Activated CD8-positive, alpha-beta T cell treated with anti-CD3 and anti-CD28 coated beads, Interleukin-2, amount 10 ng/mL, durations not matched to agents 7 days and 5 days (primary cell): Measurements from ENCODE around the gene IGFBP4. TPM values are rescaled to one million over a fixed set of nuclear protein-coding genes. Genes with fewer than 3 reads are reported as not detected.

Source experiments
- ATAC-seq: fragments of 150-1000 bp; cut with Tn5 transposase; one replicate; pipeline ENCODE4 v1.10.0; 2021; ENCODE audit warnings: moderate library complexity
- CTCF ChIA-PET: fragments of 350-600 bp; sonication (Branson Sonifier 250); formaldehyde crosslinking; loops from one replicate; lab custom pipeline; 2021; ENCODE audit warnings: antibody characterized with exemption; lab: Charles Lee
- POLR2A ChIA-PET: fragments of 350-600 bp; sonication (Branson Sonifier 250); formaldehyde crosslinking; loops from one replicate; lab custom pipeline; 2021; ENCODE audit warnings: antibody characterized with exemption; lab: Charles Lee
- DNase-seq: peaks from one replicate; pipeline ENCODE4 v3.0.0-alpha.2; 2020
- H3K27ac Mint-ChIP-seq: one replicate; pipeline ENCODE4 v1.8.0; 2021; ENCODE audit warnings: mild to moderate bottlenecking, mixed read lengths
- H3K27me3 Mint-ChIP-seq: one replicate; pipeline ENCODE4 v1.8.0; 2021; ENCODE audit warnings: low read depth, mixed read lengths
- H3K36me3 Mint-ChIP-seq: one replicate; pipeline ENCODE4 v1.8.0; 2021; ENCODE audit warnings: low read depth, mixed read lengths
- H3K4me1 Mint-ChIP-seq: one replicate; pipeline ENCODE4 v1.8.0; 2021; ENCODE audit warnings: low read depth, mixed read lengths
- H3K4me3 Mint-ChIP-seq: one replicate; pipeline ENCODE4 v1.8.0; 2021; ENCODE audit warnings: mild to moderate bottlenecking, mixed read lengths
- H3K9me3 Mint-ChIP-seq: one replicate; pipeline ENCODE4 v1.8.0; 2022; ENCODE audit warnings: mixed read lengths; ENCODE audit not compliant: insufficient read depth
- total RNA-seq, 2 experiments: library from RNA; stranded (reverse); gene quantifications; one replicate each; pipeline ENCODE4 v1.2.3, GENCODE V29; 2021

The IGFBP4 gene
- total RNA-seq, 2 experiments from 2014 or later = 28.7 to 28.9 TPM

DNA sequence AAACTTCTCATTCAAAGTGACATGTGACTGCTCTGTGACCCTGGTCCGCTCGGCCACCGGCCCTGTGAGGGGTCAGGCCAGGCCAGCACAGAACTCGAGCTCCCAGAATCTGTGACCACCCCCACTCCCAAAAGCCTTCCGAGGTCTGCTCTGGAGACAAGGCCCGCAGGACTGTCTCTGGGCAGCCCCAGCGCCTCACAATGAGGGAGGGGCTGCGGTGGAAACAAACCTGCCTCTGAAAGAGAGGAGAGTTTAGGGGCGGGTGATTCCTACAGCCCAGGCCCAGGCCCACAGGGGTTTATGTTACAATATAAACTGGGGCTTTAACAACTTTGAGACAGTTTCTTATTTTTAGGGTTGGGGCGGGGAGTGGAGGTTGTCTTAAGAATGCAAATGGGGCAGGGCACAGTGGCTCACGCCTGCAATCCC lies 19.9 kb downstream of the IGFBP4 start:
- H3K27me3 Mint-ChIP-seq = peaks cover 9% of the 10 kb centered on the region
- DNase-seq = no peak
- ChIA-PET POLR2A (interaction anchor here (0.9 to 1.3 kb wide), 2 partner anchors 69 to 70 kb away, joined by 3 to 5 read pairs; no protein-coding TSS in a partner anchor), CTCF (interaction anchor here (0.6 kb wide), 1 partner anchor 24 kb away, joined by 3 read pairs; no protein-coding TSS in a partner anchor)
- no peak overlapping the region for H3K27ac Mint-ChIP-seq
- no peak for ATAC-seq
- no peaks in the 10 kb centered on the region for H3K36me3 Mint-ChIP-seq
- H3K4me3 Mint-ChIP-seq = no peak overlapping the region
- H3K9me3 Mint-ChIP-seq = no peaks in the 10 kb centered on the region
- H3K4me1 Mint-ChIP-seq = peaks cover 7% of the 10 kb centered on the region

DNA sequence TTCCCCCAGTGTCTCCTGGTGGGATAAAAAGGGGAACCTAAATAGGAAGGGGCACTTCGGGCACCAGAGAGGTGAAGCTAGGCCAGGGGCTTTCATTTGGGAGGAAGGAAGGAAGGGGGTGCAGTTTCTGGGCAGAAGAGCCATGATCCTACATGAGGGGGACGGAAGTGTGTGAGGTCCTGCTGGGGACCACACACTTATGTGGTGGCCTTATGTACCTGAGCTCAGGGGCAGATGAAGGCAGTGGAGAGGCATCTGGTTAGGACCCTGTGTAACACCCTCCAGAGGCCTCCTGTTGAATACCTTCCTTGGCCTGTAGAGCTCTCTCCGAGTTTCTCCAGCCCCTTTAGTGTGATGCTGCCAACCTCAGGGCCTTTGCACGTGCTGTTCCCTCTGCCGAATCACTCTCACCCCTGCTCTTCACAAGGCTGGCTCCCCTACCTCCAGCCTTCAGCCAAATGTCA lies 21.2 kb downstream of the IGFBP4 start:
- Mint-ChIP-seq H3K4me1 (peaks cover 7% of the 10 kb centered on the region), H3K4me3 (no peak overlapping the region), H3K9me3 (no peaks in the 10 kb centered on the region), H3K36me3 (no peaks in the 10 kb centered on the region), H3K27ac (no peak overlapping the region), H3K27me3 (peaks cover 9% of the 10 kb centered on the region)
- POLR2A ChIA-PET = no interaction called here
- no peak for DNase-seq
- no peak for ATAC-seq
- CTCF ChIA-PET = interaction anchor here (0.9 to 1.2 kb wide), 3 partner anchors 12 to 73 kb away, joined by 3 to 7 read pairs (median 3); no protein-coding TSS in a partner anchor

- no peak for ATAC-seq
- peaks cover 7% of the 10 kb centered on the region for H3K4me1 Mint-ChIP-seq
These were observed 23.2 kb downstream of the IGFBP4 start for GRCh38 chr17:40466298-40466971.

DNA sequence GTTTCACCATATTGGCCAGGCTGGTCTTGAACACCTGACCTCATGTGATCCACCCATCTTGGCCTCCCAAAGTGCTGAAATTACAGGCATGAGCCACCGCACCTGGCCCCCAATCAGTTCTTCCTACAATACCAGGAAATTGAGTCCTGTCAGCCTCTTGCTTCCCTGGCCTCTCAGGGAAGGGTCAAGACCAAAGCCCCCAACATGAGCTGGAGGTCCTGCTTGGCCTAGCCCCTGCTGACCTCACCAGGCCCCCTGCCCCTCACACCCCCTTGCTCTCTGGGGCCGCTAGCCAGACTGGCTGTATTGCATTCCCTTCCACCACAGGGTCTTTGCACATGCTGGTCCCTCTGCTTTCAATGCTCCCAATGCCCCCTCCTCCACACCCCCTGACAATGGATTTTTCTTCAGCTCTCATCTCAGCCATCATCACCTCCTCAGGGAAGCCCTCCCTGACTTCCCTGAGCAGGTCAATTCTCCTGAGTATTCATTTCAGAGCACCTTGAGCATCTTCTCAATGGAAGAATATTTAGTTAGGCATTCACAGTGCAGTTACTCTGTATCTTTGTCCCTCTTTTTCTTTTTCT lies 24.1 kb downstream of the IGFBP4 start:
- Mint-ChIP-seq H3K9me3 (no peaks in the 10 kb centered on the region), H3K27me3 (peaks cover 14% of the 10 kb centered on the region), H3K27ac (no peak overlapping the region), H3K4me3 (no peak overlapping the region), H3K36me3 (no peaks in the 10 kb centered on the region), H3K4me1 (peaks cover 7% of the 10 kb centered on the region)
- no peak for DNase-seq
- ATAC-seq = no peak
- CTCF ChIA-PET = interaction anchor here (0.9 to 1.8 kb wide), 3 partner anchors 9 to 93 kb away, joined by 3 to 10 read pairs (median 4); partner anchors contain the start of gene IGFBP4
- POLR2A ChIA-PET = no interaction called here

More at GRCh38 chr17:40466298-40466971, 23.2 kb downstream of the IGFBP4 start:
- CTCF ChIA-PET = interaction anchor here (0.8 to 1.7 kb wide), 2 partner anchors 10 to 16 kb away, joined by 4 to 10 read pairs; no protein-coding TSS in a partner anchor
- no peak overlapping the region for H3K4me3 Mint-ChIP-seq
- H3K9me3 Mint-ChIP-seq = no peaks in the 10 kb centered on the region
- peaks cover 14% of the 10 kb centered on the region for H3K27me3 Mint-ChIP-seq
- no peak for DNase-seq
- POLR2A ChIA-PET = no interaction called here
- H3K36me3 Mint-ChIP-seq = no peaks in the 10 kb centered on the region
- no peak overlapping the region for H3K27ac Mint-ChIP-seq

- Mint-ChIP-seq H3K27me3 (peaks cover 14% of the 10 kb centered on the region), H3K27ac (no peak overlapping the region), H3K36me3 (no peaks in the 10 kb centered on the region), H3K4me1 (peaks cover 7% of the 10 kb centered on the region), H3K4me3 (no peak overlapping the region), H3K9me3 (no peaks in the 10 kb centered on the region)
- POLR2A ChIA-PET = interaction anchor here (0.6 kb wide), 2 partner anchors 63 to 65 kb away, joined by 5 read pairs; no protein-coding TSS in a partner anchor
- CTCF ChIA-PET = interaction anchor here (1.8 kb wide), 1 partner anchor 92 kb away, joined by 4 read pairs; no protein-coding TSS in a partner anchor
- DNase-seq (no peak), ATAC-seq (no peak)
These were observed 25.3 kb downstream of the IGFBP4 start for GRCh38 chr17:40468560-40468959.

- no peak overlapping the region for H3K27ac Mint-ChIP-seq
- DNase-seq (no peak), ATAC-seq (no peak)
- H3K9me3 Mint-ChIP-seq = no peaks in the 10 kb centered on the region
- CTCF ChIA-PET = interaction anchor here (0.5 to 1.5 kb wide), 2 partner anchors 29 to 270 kb away, joined by 4 read pairs; no protein-coding TSS in a partner anchor
- H3K4me1 Mint-ChIP-seq = peaks cover 7% of the 10 kb centered on the region
- peaks cover 14% of the 10 kb centered on the region for H3K27me3 Mint-ChIP-seq
- H3K4me3 Mint-ChIP-seq = no peak overlapping the region
- POLR2A ChIA-PET = no interaction called here
- H3K36me3 Mint-ChIP-seq = no peaks in the 10 kb centered on the region
These were observed 26.8 kb downstream of the IGFBP4 start for GRCh38 chr17:40469805-40470675.

- H3K27ac Mint-ChIP-seq = no peak overlapping the region
- ATAC-seq = no peak
- no peaks in the 10 kb centered on the region for H3K36me3 Mint-ChIP-seq
- no peak overlapping the region for H3K4me3 Mint-ChIP-seq
- peaks cover 15% of the 10 kb centered on the region for H3K4me1 Mint-ChIP-seq
- H3K9me3 Mint-ChIP-seq = no peaks in the 10 kb centered on the region
- peaks cover 9% of the 10 kb centered on the region for H3K27me3 Mint-ChIP-seq
- CTCF ChIA-PET = interaction anchor here (1.5 kb wide), 2 partner anchors 30 to 61 kb away, joined by 3 to 4 read pairs; no protein-coding TSS in a partner anchor
- POLR2A ChIA-PET = interaction anchor here (0.6 to 1.6 kb wide), 4 partner anchors 9 to 276 kb away, joined by 3 to 4 read pairs (median 3); no protein-coding TSS in a partner anchor
- no peak for DNase-seq
These were observed 27.9 kb downstream of the IGFBP4 start for GRCh38 chr17:40470932-40471828.

DNA sequence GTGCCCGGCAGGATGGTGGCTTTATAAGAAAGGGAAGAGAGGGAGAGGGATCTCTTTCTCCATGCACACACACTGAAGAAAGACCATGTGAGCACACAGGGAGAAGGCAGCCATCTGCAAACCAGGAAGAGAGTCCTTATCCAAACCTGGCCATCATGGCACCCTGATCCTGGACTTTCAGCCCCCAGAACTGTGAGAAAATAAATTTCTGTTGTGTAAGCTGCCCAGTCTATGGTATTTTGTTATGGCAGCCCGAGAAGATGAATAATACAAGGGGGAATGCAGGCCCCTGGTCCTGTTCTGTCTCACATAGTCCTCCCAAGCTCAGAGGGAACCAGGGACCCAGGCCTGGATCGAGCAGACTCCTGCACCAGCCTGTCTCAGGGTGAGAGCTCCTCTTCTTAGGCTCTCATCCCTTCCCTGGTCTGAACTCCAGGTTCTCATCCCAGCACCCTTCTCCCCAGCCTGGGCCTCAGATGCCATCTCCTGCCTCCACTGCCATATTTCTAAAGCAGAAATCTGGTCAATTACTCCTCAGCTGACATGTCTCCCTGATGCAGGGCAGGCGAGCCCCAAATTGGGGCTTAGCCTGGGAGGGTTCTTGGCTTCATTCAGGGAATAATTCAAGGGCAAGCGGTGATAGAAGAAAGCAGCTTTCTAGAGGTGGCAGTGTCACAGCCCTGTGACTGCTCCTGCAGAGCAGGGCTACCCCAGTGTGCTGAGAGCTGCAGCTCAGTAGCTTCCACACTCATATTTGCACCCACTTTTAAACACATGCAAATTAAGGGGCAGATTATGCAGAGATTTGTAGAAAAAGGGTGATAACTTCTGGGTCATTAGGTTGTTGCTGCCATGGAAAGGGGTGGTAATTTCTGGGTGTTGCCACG lies 28.8 kb downstream of the IGFBP4 start:
- ATAC-seq (no peak), DNase-seq (no peak)
- Mint-ChIP-seq H3K9me3 (no peaks in the 10 kb centered on the region), H3K4me3 (no peak overlapping the region), H3K27me3 (peaks cover 5% of the 10 kb centered on the region), H3K36me3 (peaks cover 2% of the 10 kb centered on the region), H3K4me1 (peaks cover 17% of the 10 kb centered on the region), H3K27ac (no peak overlapping the region)
- POLR2A ChIA-PET = interaction anchor here (1.2 to 1.6 kb wide), 3 partner anchors 8 to 60 kb away, joined by 3 to 4 read pairs (median 3); no protein-coding TSS in a partner anchor
- CTCF ChIA-PET = interaction anchor here (1.0 to 1.5 kb wide), 2 partner anchors 60 to 61 kb away, joined by 3 read pairs; no protein-coding TSS in a partner anchor

DNA sequence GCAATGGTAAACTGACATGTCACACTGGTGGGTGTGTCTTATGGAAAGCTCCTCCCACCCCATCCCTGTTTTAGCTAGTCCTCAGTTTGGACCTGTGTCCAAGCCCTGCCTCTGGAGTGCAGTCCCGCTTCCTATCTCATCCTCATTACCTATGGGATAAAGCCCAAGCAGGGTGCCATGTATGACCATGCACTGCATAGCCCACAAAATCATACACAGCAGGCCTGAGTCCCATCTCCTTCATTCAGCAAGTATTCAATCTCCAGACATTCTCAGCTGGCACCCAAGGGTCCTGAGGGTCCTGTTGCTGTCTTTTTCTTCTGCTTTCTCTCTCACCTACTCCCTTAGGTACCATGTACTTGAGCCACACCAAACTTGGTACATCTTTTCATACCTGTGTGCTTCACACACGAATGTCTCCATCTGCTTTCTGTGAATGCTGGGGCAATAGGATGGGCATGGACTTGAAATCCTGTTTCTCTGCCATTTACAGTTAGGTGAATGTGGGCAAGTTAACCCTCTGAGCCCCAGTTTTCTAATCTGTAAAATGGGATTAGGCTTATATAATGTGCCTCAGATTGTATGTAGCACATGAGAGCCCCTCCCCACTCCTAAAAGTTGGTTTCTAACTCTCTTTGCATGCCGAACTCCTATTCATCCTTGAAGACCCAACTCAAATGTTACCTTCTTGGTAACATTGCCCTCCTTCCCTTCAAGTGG lies 29.6 kb downstream of the IGFBP4 start:
- H3K4me1 Mint-ChIP-seq = peaks cover 23% of the 10 kb centered on the region
- DNase-seq = no peak
- no peak for ATAC-seq
- H3K27ac Mint-ChIP-seq = no peak overlapping the region
- no peaks in the 10 kb centered on the region for H3K9me3 Mint-ChIP-seq
- POLR2A ChIA-PET = interaction anchor here (1.2 to 1.6 kb wide), 2 partner anchors 53 to 59 kb away, joined by 3 read pairs; no protein-coding TSS in a partner anchor
- peaks cover 5% of the 10 kb centered on the region for H3K27me3 Mint-ChIP-seq
- CTCF ChIA-PET = interaction anchor here (1.0 kb wide), 1 partner anchor 60 kb away, joined by 3 read pairs; no protein-coding TSS in a partner anchor
- no peak overlapping the region for H3K4me3 Mint-ChIP-seq
- H3K36me3 Mint-ChIP-seq = peaks cover 6% of the 10 kb centered on the region
